PC-3 (cell line): ENCODE data around the gene OR2L2. TPM values are rescaled to one million over a fixed set of nuclear protein-coding genes. Genes with fewer than 3 reads are reported as not detected.

Source experiments
- ATAC-seq: fragments of 200-7000 bp; cut with Tn5 transposase; 2 replicates; pipeline ENCODE4 v1.9.1; 2020; ENCODE audit warnings: mild to moderate bottlenecking, moderate library complexity
- BruUV-seq: library from RNA; stranded (reverse); fragments of 400-500 nt; replicated peaks from 2 replicates; lab custom pipeline; 2021; lab: Mats Ljungman, UMichigan
- CTCF ChIA-PET: fragments of 300-600 bp; sonication (Branson Sonifier 250); formaldehyde crosslinking; loops from one replicate; lab custom pipeline; 2022; ENCODE audit warnings: antibody characterized with exemption; lab: Charles Lee
- POLR2A ChIA-PET: fragments of 300-600 bp; sonication (Branson Sonifier 250); formaldehyde crosslinking; loops from one replicate; lab custom pipeline; 2022; ENCODE audit warnings: antibody characterized with exemption; ENCODE audit not compliant: unreplicated experiment; lab: Charles Lee
- DNase-seq: peaks from one replicate; pipeline ENCODE4 v3.0.0-alpha.2; 2015
- H2AFZ ChIP-seq: fragments of 300-600 bp; sonication (generic); 2 replicates; pipeline ENCODE4 v1.6.0; 2016; ENCODE audit warnings: antibody characterized with exemption, low read length
- H3F3A ChIP-seq: fragments of 300-600 bp; sonication (generic); one replicate; pipeline ENCODE4 v1.6.0; 2017; ENCODE audit warnings: antibody characterized with exemption, low read length, control low read depth, mild to moderate bottlenecking; ENCODE audit not compliant: unreplicated experiment
- H3K27ac ChIP-seq: fragments of 300-600 bp; sonication (generic); 2 replicates; pipeline ENCODE4 v1.5.1; 2016; ENCODE audit warnings: mild to moderate bottlenecking, low read length
- H3K27me3 ChIP-seq: fragments of 300-600 bp; sonication (generic); 2 replicates; pipeline ENCODE4 v1.6.1; 2016; ENCODE audit warnings: low read length, mixed read lengths
- H3K36me3 ChIP-seq: fragments of 300-600 bp; sonication (generic); 2 replicates; pipeline ENCODE4 v1.6.1; 2016; ENCODE audit warnings: low read depth, mixed run types, low read length, mixed read lengths
- H3K4me1 ChIP-seq: fragments of 300-600 bp; sonication (generic); 2 replicates; pipeline ENCODE4 v1.5.1; 2016; ENCODE audit warnings: low read length; ENCODE audit not compliant: insufficient read depth
- H3K4me2 ChIP-seq: fragments of 300-600 bp; sonication (generic); 2 replicates; pipeline ENCODE4 v1.6.0; 2016; ENCODE audit warnings: low read length
- H3K4me3 ChIP-seq: fragments of 300-600 bp; sonication (generic); 2 replicates; pipeline ENCODE4 v1.5.1; 2016; ENCODE audit warnings: mild to moderate bottlenecking, low read length, mixed read lengths
- H3K79me2 ChIP-seq: fragments of 300-600 bp; sonication (generic); 2 replicates; pipeline ENCODE4 v1.6.1; 2017; ENCODE audit warnings: low read length, mixed read lengths
- H3K9ac ChIP-seq: fragments of 300-600 bp; sonication (generic); 2 replicates; pipeline ENCODE4 v1.6.0; 2016; ENCODE audit warnings: mild to moderate bottlenecking, low read length
- H3K9me2 ChIP-seq: fragments of 300-600 bp; sonication (generic); replicated peaks from 2 replicates; pipeline ENCODE4 v1.6.1; 2016; ENCODE audit warnings: mixed run types, low read length, mixed read lengths
- H3K9me3 ChIP-seq: fragments of 300-600 bp; sonication (generic); 2 replicates; pipeline ENCODE4 v1.6.1; 2016; ENCODE audit warnings: low read length, mixed read lengths
- H4K20me1 ChIP-seq: fragments of 300-600 bp; sonication (generic); 2 replicates; pipeline ENCODE4 v1.6.1; 2016; ENCODE audit warnings: low read length, mixed read lengths
- CTCF ChIP-seq: fragments of 300-600 bp; sonication (generic); conservative IDR thresholded peaks from 2 replicates; pipeline ENCODE4 v1.5.1; 2017; ENCODE audit warnings: antibody characterized with exemption, low read depth, mild to moderate bottlenecking, low read length
- EZH2 ChIP-seq: fragments of 300-600 bp; sonication (generic); IDR thresholded peaks from one replicate; pipeline ENCODE4 v1.6.1; 2017; ENCODE audit warnings: antibody characterized with exemption, mild to moderate bottlenecking, low read length; ENCODE audit not compliant: unreplicated experiment
- EZH2phosphoT487 ChIP-seq: fragments of 300-600 bp; sonication (generic); IDR thresholded peaks from 2 replicates; pipeline ENCODE4 v1.6.1; 2018; ENCODE audit warnings: mild to moderate bottlenecking, antibody characterized with exemption, low read length, borderline replicate concordance
- intact Hi-C: fragments of 100-400 bp; cut with micrococcal nuclease; formaldehyde crosslinking; loops from 2 replicates; pipeline ENCODE4 v1.9.0; 2023
- total RNA-seq: library from RNA; depleted of rRNA; stranded (reverse); fragments of >200 nt; gene quantifications from 2 replicates; pipeline ENCODE4 v1.2.3, GENCODE V29; 2014

Gene OR2L2
- total RNA-seq, 1 experiment from 2014 or later: not detected

GRCh38 chr1:248013229-248013710 lies 16.6 kb upstream of the OR2L2 start, which contains the start of gene OR2L5:
OR2L5 (plus strand) TSS chr1:248013660; CDS start chr1:248021948, 8,288 bp downstream.
- no peak for TF ChIP-seq EZH2
- TF ChIP-seq EZH2phosphoT487: no peak
- TF ChIP-seq CTCF: no peak
- H3K27me3 ChIP-seq: no peaks in the 10 kb centered on the region
- CTCF ChIA-PET: no interaction called here
- H3K9me2 ChIP-seq: no peaks in the 10 kb centered on the region; the same call in 1 of the 2 replicates
- BruUV-seq: no TSS peak
- H3K9ac ChIP-seq: no peak within 1 kb of the TSS
- peaks cover 13% of the 10 kb centered on the region for H3K9me3 ChIP-seq
- peak; percentile 43 for DNase-seq
- H3K36me3 ChIP-seq: no peaks in the 10 kb centered on the region
- peak; percentile 87 for ATAC-seq
- POLR2A ChIA-PET: no interaction called here
- H3K4me1 ChIP-seq: no peaks in the 10 kb centered on the region
- no peaks in the 10 kb centered on the region for H3F3A ChIP-seq
- H3K4me3 ChIP-seq: no peak within 1 kb of the TSS
- H2AFZ ChIP-seq: no peak within 1 kb of the TSS
- intact Hi-C loops: no loop called here
- H4K20me1 ChIP-seq: no peaks in the 10 kb centered on the region
- no peak within 1 kb of the TSS for H3K4me2 ChIP-seq
- H3K79me2 ChIP-seq: no peaks in the 10 kb centered on the region
- no peak within 1 kb of the TSS for H3K27ac ChIP-seq

GRCh38 chr1:248015803-248016202 lies 14.1 kb upstream of the OR2L2 start:
- POLR2A ChIA-PET: no interaction called here

More at GRCh38 chr1:248015803-248016202, 14.1 kb upstream of the OR2L2 start:
- Histone ChIP-seq H3K27ac (no peak overlapping the region), H4K20me1 (no peaks in the 10 kb centered on the region), H3K36me3 (no peaks in the 10 kb centered on the region), H3K4me1 (no peaks in the 10 kb centered on the region), H3K9me2 (no peaks in the 10 kb centered on the region; the same call in 1 of the 2 replicates), H3K9me3 (peaks cover 6% of the 10 kb centered on the region; the same call in 1 of the 2 replicates), H3K4me3 (no peak overlapping the region), H3K9ac (no peak overlapping the region), H2AFZ (no peak overlapping the region), H3F3A (no peaks in the 10 kb centered on the region), H3K27me3 (no peaks in the 10 kb centered on the region), H3K79me2 (no peaks in the 10 kb centered on the region), H3K4me2 (no peak overlapping the region)
- DNase-seq: no peak
- BruUV-seq: no TSS peak
- CTCF ChIA-PET: no interaction called here
- intact Hi-C loops: no loop called here
- no peak for ATAC-seq
- no peak for TF ChIP-seq EZH2
- TF ChIP-seq EZH2phosphoT487: no peak
- TF ChIP-seq CTCF: no peak
